ENCODE results near the gene TNNT2. TPM values are rescaled to one million over a fixed set of nuclear protein-coding genes. Genes with fewer than 3 reads are reported as not detected.

Gene TNNT2
- total and polyA plus RNA-seq, 2 donors (not counting 3 experiments of a cell fraction or from before 2014, with no cell fraction given): not detected

GRCh38 chr1:201404055-201404454 lies 26.6 kb upstream of the TNNT2 start:
- Histone ChIP-seq H3K9me3 (replicated peaks; ENCODE audit: control insufficient read depth, insufficient read depth, low read length) (no peaks in the 10 kb centered on the region), H3K27ac (ENCODE audit: insufficient read depth, low read depth, low read length) (no peak overlapping the region), H3K36me3 (ENCODE audit: control insufficient read depth in 2 of 2, extremely low read depth in 1 of 2, insufficient read depth in 2 of 2, low read length in 2 of 2) (no peaks in the 10 kb centered on the region), H2AFZ (ENCODE audit: low read depth, low read length) (no peak overlapping the region), H4K20me1 (replicated peaks; ENCODE audit: control insufficient read depth, extremely low read depth, insufficient read depth, low read length) (no peaks in the 10 kb centered on the region), H3K79me2 (ENCODE audit: control insufficient read depth, insufficient read depth, low read length) (no peaks in the 10 kb centered on the region), H3K4me1 (ENCODE audit: control insufficient read depth, extremely low read depth, insufficient read depth, low read length) (no peaks in the 10 kb centered on the region), H3K4me2 (ENCODE audit: insufficient read depth, low read length) (no peak overlapping the region), H3K9ac (replicated peaks; ENCODE audit: extremely low read depth, insufficient read depth, low read length) (no peak overlapping the region), H3K27me3 (ENCODE audit: control insufficient read depth in 2 of 2, insufficient read depth in 2 of 2, low read length in 2 of 2) (peaks cover 32 to 34% of the 10 kb centered on the region in 2 experiments), H3K4me3 (replicated peaks in 1 of 3; ENCODE audit: insufficient read depth in 1 of 3, low read depth in 1 of 3, low read length in 3 of 3) (no peak overlapping the region), H3K9me1 (replicated peaks; ENCODE audit: control insufficient read depth, extremely low read depth, insufficient read depth, low read length) (no peaks in the 10 kb centered on the region)
- dilution Hi-C loops (cut with MboI; ENCODE audit: extremely low pct_ligation_motif_present, low sequenced_read_pairs): no loop called here
- no peak for FAIRE-seq
- no peak for DNase-seq (ENCODE audit: low read depth, low spot score)
- TF ChIP-seq CTCF (IDR thresholded peaks at IDR 0.05; ENCODE audit: extremely low read depth in 1 of 2, insufficient read depth in 1 of 2, low read depth in 1 of 2, low read length in 2 of 2) (no peak), POLR2AphosphoS5 (IDR thresholded peaks at IDR 0.05; ENCODE audit: insufficient read depth, low read depth, low read length) (no peak), POLR2A (IDR thresholded peaks at IDR 0.05; ENCODE audit: low read depth, low read length) (no peak), MAX (IDR thresholded peaks at IDR 0.05; ENCODE audit: insufficient read depth, insufficient read length) (no peak), JUN (IDR thresholded peaks at IDR 0.05; ENCODE audit: borderline replicate concordance, insufficient read depth, insufficient read length, low read depth) (no peak), GATA2 (IDR thresholded peaks at IDR 0.05; ENCODE audit: insufficient read depth, insufficient read length, low read depth, low read length) (no peak), MYC (IDR thresholded peaks at IDR 0.05; ENCODE audit: low read depth, low read length) (no peak), EZH2 (IDR thresholded peaks at IDR 0.05; ENCODE audit: borderline replicate concordance, low read depth, low read length, severe bottlenecking) (no peak), FOS (IDR thresholded peaks at IDR 0.05; ENCODE audit: borderline replicate concordance, insufficient read depth, low read length) (no peak)
- intact Hi-C loops (cut with micrococcal nuclease): no loop called here
- ChIA-PET POLR2A (no interaction called here), CTCF (interaction anchor here (0.7 to 2.0 kb wide), 2 partner anchors 31 to 55 kb away, joined by 3 to 9 read pairs; no protein-coding TSS in a partner anchor)
- no TSS peak for BruUV-seq (replicated peaks)

Data from endothelial cell of umbilical vein (primary cell).